Activated naive CD4-positive, alpha-beta T cell (primary cell): ENCODE data around the gene MED7.
"Not testable (repeated sequence)": the region's sequence is repeated elsewhere in the genome, so short reads cannot be mapped to it uniquely, and the experiment has no call there.

Source experiments
- DNase-seq, 4 experiments: peaks; one replicate each; lab custom pipeline; 2025; lab: John Stamatoyannopoulos, UW

Gene MED7, protein sequence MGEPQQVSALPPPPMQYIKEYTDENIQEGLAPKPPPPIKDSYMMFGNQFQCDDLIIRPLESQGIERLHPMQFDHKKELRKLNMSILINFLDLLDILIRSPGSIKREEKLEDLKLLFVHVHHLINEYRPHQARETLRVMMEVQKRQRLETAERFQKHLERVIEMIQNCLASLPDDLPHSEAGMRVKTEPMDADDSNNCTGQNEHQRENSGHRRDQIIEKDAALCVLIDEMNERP

DNA sequence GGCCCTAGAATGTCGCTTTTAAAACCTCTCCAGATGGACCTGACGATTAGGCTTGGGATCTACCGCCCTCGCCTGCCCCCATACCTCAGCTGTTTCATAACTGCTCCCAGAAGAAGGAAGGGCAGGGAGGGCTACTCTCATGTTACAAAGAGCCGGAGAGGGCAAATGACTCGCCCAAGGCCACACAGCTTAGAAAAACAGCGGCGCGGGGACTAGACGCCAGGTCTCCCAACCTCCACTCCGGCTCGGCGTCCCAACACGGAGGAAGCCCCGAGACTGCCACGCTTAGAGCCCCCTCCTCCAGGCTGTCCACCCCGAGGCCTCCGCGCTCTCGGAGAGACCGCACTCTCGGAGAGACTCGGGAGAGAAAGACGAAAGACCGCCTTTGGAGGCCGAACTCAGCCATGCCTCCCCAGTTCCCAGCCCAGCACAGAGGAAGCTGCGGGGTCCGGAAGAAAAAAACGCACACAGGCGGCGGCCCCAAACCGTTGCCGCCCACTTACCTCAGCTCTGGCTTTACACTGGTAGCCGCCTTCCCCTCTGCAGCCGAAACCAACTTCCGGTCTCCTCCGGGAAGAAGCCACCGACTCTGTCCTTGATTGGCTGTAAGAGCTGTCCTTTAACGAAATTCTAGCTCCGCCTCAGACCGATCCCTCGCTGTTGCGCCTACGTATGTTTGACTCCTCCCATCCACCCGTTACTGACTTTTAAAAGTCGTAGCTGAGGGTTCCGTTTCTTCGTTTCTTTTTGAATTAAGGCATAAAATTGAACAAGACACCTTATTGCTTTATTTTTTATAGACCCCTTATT is at the start of gene MED7:
MED7 (minus strand) TSS at position 549 of the 810 bp plus-strand sequence. CDS start 3,434 bp downstream, outside the sequence.
- DNase-seq: peak; percentile 62 to 81 (median 72)

DNA sequence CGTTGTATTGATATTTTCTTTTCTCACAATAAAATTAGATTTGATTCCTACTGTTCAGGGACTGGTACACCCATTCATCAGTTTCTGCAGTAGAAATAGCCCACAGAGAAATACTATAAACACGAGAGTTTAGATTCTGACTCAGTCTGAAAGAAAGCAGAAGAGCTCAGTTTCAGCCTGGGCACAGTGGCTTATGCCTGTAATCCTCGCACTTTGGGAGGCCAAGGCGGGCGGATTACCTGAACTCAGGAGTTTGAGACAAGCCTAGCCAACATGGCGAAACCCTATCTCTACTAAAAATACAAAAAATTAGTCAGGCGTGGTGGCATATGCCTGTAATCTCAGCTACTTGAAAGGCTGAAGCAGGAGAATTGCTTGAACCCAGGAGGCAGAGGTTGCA is 46.6 kb upstream of the MED7 start:
- no peak for DNase-seq

DNA sequence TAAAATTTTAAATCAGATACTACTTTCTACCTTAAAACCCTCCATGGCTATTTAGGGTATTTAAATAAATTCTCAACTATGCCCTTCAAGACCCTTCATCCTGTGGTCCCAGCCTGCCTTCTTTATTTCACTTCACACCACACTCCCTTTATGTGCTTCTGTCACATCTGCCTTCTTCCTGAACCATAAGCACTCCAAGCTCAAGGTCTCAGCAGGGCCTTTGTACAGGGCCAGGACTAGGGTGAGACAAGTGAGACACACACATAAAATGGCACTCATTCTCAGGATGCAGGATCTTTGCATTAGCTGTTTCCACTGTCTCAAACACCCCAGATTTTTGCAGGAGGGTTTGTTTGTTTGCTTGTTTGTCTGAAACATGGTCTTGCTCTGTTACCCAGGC is 45.6 kb upstream of the MED7 start:
- no peak for DNase-seq

DNA sequence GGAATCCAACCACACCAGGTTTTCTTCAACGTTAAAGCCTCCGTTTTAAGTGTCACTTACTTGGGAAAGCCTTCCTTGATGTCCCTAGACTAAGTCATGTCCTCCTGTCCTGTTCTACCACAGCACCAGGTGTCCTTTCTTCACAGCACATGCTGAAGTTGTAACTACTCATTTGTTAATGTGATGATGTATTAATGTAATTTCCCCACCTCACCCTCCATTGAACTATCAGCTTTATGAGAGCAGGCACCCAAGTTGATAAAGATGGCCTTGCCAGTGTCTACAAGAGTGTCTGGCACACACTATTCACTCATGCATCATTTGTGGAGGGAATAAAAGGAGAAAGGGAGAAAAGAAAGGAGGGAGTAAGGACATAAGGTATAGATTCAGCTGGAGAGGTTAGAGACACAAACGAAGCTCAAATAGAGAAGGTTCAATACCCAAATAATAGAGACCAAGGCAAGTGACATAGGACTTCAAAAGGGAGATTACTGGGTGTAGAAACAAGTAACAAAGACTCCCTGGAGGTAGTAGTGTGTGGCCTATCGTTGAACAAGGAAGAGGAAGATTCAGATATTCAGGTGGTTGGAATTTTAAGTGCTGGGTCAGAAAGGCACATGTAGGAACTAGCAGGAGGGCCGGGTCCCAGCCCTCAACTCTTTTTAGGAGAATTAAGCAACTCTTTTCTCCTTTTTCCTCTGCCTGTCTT is 44.5 kb upstream of the MED7 start:
- no peak for DNase-seq

DNA sequence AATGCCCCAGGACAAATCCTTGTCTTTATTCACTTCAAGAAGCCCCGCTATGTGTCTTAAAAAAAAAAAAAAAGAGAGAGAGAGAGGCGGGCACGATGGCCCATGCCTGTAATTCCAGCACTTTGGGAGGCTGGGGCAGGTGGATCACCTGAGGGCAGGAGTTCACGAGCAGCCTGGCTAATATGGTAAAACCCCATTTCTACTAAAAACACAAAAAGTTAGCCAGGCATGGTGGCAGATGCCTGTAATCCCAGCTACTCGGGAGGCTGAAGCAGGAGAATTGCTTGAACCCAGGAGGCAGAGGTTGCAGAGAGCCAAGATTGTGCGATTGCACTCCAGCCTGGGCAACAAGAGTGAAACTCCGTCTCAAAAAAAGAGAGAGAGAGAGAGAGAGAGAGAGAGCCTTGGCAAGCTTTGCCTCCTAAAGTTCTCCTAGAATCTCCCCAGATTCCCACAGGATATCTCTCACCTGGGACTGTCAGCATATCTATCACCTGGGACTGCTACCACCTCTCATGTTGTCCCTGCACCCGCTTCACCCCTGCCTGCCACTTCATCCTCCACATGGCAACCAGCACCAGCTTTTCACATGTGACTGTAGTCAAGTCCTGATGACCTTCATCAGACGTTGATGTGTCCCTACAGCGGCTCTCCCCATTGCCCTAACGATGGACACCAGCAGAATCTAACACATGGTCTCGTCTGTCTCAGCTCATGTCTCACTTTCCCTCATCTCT is 43.8 kb upstream of the MED7 start:
- DNase-seq: no peak

DNA sequence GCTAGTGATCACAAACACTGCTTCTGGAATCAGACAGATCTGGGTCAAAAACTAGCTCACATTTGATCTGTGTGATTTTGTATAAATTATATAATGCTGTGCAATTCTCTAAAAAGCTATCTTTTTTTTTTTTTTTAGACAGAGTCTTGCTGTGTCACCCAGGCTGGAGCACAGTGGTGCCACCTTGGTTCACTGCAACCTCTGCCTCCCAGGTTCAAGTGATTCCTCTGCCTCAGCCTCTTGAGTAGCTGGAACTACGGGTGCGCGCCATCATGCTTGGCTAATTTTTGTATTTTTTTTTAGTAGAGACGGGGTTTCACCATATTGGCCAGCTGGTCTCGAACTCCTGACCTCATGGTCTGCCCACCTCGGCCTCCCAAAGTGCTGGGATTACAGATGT is 42.5 kb upstream of the MED7 start:
- not testable (repeated sequence) for DNase-seq

DNA sequence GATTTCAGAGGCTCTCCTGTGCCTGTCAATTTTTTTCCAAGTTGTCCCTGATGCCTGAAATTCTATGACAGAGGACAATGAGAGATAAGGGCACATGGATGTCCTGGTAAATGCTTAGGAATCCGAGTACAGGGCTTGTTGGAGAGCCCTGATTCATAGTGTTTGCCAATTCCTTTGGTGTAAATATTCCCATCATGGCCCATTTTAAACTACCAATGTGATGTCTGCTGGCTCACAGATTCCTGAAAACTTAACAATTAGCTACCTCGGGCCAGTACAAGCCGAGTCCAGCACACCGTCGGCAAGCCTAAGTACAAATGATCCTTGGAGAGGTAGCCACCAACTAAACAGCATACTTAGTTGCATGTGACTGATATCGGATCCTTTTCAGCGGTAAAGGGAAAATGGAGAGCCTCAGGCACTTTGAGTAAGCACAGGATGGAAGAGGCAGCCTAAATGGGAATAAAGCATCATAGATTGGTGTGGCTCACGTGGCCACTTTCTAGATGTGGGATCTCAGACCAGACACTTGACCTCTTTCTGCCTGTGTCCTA is 41.5 kb upstream of the MED7 start:
- no peak for DNase-seq

DNA sequence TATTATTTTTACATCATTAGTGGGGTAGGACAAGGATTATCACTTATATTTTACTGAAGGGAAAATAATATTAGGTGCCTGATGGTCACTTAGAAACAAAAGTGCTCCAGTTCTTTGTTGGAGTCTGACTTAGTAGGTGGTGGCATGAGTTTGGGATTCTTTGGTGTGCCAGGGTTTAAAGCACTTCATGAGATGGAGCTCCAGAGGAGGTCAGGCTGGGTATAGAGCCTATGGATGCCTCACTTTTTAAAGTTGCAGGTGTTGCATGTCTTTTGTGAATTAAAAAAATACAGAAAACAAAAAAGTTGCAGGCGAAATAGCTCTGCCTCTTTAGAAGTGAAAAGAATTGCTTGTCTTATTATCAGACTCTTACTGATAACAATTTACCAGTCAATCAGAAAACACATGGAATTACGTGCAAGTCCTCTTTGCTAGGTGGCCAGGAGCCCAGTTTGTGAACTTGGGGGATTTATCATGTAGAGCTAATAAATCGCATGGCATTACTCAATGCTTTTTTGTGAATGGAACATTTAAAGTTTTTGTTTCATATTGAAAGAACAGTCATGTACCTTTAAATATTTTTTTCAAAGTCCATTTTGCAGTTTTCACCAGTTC is 39.6 kb upstream of the MED7 start:
- no peak for DNase-seq

DNA sequence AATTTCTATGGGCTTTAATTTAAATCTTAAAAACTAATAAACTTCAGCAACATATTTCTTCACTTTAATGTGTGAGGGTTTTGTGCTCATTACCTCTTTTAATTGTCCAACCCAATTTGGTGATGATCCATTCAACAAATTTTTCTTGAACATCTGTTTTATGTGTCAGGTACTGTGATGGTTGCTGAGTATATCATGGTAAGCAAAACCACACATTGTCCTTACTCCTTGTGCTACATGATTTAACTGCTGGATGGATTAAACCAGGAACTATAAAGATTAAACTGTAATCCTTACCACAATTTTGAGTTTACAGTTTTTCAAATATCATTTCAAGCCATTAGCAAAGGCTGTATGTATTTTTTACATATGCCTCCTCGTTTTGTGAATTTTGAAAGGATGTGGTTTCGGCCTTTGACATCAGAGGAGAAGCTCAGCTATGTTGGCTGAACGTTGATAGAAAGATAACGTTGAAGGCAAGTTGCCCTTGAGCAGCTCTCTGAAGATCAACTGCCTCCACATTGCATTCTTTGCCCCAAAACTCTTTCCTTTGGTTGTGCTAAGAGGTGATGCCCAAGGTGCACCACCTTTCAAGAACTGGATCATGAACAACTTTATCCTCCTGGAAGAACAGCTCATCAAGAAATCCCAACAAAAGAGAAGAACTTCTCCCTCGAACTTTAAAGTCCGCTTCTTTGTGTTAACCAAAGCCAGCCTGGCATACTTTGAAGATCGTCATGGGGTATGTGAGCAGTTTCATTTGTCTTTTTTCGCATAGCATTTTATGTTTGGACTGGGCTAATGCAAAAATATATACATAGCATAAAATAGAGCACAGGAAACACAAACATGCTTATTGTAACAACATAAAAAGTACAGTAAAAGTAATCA is 38.0 kb upstream of the MED7 start, which contains the start of gene ITK:
ITK (plus strand) TSS at position 467 of the 891 bp plus-strand sequence; CDS start at position 605, 138 bp downstream.
- no peak for DNase-seq

DNA sequence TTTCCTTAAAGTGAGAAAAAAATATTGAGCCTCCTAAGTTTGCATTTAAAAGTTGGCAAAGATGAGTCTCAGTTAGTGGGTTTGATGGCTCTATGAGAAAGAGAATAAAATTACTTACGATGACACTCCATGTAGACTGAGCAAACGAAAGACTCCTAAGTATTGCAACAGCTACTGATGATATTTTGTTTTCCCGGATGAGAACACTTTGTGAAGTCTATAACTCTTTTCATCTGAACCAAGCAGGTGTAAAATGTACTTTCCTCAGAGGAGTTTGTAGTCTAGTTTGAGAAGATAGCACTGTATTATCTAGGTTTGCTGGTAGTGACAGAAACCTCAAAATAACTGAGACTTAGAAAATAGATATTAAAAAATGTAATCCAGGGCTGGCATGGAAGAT is 36.3 kb upstream of the MED7 start:
- DNase-seq: no peak

DNA sequence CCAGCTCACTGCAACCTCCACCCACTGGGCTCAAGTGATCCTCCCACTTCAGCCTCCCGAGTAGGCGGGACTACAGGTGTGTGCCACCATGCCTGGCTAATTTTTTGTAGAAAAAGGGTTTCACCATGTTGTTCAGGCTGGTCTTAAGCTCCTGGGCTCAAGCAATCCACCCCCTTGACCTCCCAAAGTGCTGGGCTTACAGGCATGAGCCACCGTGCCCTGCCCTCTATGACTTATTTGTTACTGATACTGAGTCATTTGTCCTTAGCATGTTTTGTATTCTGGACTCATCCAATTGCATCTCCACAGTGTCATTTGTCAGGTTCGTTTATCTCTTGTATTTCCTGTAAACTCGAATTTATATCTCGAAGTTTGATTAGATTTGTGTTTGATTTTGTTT is 35.3 kb upstream of the MED7 start:
- DNase-seq: no peak

DNA sequence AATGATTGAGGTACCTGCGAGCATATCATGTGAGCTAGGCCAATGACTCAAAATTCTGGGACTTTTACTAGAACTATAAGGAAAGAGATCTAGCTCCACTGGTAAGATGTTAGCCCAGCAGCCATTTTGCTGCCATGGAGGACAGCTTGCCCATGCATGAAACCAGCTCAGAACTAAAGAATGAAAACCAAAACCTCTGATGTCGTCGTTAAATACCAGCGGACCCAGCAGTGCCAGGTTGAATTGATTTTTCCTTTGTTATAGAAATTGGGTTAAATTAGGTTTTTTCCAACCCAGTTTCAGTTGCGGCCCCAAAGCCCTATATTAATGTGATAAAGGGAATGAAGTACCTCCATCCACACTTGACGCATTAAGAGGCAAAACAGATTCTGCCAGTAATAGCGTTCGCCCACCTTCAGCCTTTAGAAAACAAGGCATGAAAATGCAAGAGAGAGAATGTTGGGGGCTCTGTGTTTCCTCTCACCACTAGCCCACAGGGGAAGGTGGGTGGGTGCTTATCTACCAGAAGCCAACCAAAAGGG is 32.5 kb upstream of the MED7 start:
- DNase-seq: no peak

DNA sequence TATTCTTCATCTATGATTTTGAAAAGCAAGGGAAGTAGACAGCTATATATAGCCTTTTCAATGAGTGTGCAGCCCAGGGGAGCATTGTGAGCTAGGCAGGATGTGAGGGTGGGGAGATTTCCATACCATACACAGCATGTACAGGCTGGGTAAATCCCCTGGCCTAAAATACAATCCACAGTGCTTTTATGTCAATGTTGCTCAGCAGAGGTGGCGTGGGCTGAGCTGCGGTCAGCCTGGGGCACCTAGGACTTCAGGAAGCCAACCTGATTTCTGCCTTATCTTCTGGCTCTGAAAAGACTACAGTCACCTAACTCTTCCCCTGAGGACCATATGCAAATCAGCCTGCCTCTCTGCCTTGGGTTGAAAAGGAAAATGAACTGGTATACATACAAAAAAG is 29.7 kb upstream of the MED7 start:
- peak; percentile 7 to 36 (median 26) for DNase-seq

DNA sequence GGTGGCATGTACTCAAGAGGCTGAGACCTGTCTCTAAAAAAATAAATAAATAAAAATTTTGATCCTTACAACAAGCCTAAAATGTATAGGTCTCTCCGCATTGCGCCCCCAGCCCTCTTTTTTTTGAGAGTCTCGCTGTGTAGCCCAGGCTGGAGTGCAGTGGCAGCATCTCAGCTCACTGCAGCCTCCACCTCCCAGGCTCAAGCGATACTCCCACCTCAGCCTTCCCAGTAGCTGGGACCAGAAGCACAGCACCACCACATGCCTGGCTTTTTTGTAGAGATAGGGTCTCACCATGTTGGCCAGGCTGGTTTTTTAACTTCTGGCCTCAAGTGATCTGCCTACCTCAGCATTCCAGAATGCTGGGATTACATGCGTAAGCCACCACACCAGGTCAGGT is 25.6 kb upstream of the MED7 start:
- DNase-seq: no peak

DNA sequence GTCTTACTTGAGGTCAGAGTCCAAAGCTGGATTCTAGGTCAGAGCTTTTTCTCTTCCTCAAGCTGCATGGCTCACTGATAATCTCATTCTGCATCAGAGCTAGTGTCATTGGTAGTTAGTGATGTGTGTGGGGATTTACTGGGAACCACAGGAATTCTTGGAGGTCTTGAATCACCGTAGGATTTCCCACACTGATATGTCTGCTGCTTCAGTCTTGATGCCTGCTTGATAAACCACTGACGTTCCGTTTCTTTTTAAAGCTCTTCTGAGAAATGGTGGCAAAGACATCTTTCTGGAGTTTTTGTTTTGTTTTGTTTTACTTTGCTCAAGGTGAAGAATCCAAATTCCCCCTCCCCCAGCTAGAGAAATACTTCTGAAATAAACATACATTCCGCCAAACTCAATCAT is 24.6 kb upstream of the MED7 start:
- DNase-seq: no peak

DNA sequence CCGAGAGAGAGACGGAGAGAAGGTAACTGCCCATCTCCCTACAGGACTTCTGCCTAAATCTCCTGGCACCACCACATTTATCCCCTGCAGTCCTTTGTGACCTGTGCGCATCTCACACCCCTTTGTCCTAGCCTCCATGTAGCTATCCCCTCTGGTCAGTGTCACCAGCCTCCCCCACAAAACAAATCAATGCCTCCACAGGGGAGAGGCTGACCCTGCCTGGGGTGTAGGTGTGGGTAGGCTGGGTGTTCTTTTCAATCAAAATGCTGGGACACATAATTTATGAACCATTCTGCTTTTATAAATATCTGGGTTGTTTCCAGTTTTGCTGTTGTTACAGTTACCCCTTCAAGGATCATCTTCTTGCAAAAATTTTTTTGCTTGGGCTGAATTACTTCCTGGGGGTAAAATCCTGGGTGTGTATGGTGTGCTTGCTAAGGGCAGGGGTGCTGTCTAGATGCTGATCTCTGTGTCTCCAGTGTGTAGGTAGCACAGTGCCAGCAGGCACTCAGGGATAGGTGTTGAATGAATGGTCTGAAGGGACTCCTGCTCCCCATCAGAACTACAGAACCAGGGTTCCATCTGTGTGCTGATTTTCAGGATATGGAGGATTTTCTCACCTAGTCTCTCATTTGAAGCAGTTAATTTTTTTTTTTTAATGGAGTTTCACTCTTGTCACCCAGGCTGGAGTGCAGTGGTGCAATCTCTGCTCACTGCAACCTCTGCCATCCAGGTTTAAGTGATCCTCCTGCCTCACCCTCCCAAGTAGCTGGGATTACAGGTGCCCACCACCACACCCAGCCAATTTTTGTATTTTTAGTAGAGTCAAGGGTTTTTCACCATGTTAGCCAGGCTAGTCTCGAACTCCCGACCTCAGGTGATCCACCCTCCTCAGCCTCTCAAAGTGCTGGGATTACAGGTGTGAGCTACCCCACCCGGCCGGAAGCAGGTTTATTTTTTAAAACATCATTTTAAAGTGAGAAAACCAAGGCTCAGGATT is 23.8 kb upstream of the MED7 start, which contains the start of gene GARIN3:
GARIN3 (minus strand) TSS at position 51 of the 1,000 bp plus-strand sequence. CDS start 96 bp downstream, outside the sequence.
- no peak for DNase-seq

DNA sequence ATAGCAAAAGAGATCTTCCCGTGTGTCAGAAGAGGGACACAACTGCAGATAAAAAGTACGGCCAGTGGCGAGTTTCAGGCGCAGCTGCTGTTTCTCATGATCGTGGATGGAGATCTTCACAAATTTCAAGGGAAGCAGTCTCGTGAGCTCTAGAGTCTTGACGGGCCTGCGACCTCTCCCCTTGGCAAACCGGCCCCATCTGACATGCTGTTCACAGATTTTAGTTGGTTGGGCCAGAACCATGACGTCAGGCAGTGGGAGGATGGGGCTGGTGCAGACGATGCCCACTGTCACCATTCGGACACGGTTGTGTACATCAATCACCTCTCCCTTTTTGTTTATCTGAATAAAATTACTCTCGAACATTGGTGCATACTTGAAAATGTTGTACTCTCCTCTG is 23.0 kb upstream of the MED7 start:
- no peak for DNase-seq

DNA sequence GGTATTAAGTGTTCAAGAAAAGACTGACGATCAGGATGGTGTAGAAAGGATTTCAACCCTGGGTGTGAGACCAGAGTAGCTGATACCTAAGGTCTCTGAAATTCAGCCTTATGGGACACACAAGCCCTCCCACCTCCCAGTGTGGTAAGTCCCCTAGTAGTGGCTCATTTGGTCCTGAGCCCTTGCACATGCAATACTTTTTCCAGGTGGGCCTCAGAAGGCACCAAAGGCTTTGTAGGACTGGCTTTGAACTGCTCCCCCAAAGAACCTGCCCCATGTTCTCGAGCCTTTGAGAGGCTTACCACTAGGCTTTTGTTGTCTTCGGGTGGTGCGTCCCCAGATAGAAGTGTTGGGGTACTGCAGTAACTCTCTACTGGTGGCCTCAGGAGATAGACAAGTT is 22.6 kb upstream of the MED7 start:
- no peak for DNase-seq

DNA sequence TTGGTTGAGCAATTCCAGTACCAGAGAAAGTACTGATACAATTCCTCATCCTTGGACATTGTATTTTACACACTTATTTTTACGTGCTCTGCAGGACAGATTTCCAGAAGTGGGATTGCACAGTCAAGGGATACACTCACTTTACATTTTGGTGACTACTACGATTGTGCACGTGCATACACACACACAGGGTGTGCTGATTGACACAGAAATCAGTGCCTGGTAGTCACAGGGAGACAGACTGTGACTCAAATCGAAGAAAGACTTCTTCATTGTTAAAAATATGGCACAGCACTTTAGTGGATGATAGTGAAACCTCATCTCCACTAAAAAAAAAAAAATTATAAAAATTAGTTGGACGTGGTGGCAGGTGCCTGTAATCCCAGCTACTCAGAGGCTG is 21.9 kb upstream of the MED7 start:
- no peak for DNase-seq
